Endothelial cell of umbilical vein (primary cell): ENCODE data around the gene NRP2. TPM values are rescaled to one million over a fixed set of nuclear protein-coding genes. Genes with fewer than 3 reads are reported as not detected.

Source experiments
- BruUV-seq: library from RNA; stranded (reverse); fragments of 400-500 nt; replicated peaks from 2 replicates; lab custom pipeline; 2021; lab: Mats Ljungman, UMichigan
- CTCF ChIA-PET: fragments of 300-600, 350-600 bp; sonication (Branson Sonifier 250); formaldehyde crosslinking; loops from one replicate; lab custom pipeline; 2021; ENCODE audit warnings: antibody characterized with exemption, inconsistent platforms; lab: Charles Lee
- POLR2A ChIA-PET: fragments of 300-600, 350-600 bp; sonication (Branson Sonifier 250); formaldehyde crosslinking; loops from one replicate; lab custom pipeline; 2021; ENCODE audit warnings: antibody characterized with exemption, inconsistent platforms; lab: Charles Lee
- DNase-seq: peaks from one replicate; pipeline ENCODE4 v3.0.0-alpha.2; 2011; ENCODE audit warnings: low read depth, low spot score
- FAIRE-seq: peaks from 2 replicates; lab custom pipeline; 2011; peaks lifted over from hg19 to GRCh38; lab: Jason Lieb, UNC
- H2AFZ ChIP-seq: 2 replicates; pipeline ENCODE4 v1.6.0; 2012; ENCODE audit warnings: low read depth, low read length, control low read depth, inconsistent platforms
- H3K27ac ChIP-seq: 2 replicates; pipeline ENCODE4 v1.5.1; 2011; ENCODE audit warnings: low read depth, mild to moderate bottlenecking, control low read depth, low read length, moderate library complexity; ENCODE audit not compliant: insufficient read depth
- H3K27me3 ChIP-seq, 2 experiments: 2 replicates each; pipeline versions ENCODE4 v1.6.0 to v1.6.1; 2011; ENCODE audit warnings: low read length in 2 of 2, mixed read lengths in 1 of 2; ENCODE audit not compliant: control insufficient read depth in 2 of 2, insufficient read depth in 2 of 2
- H3K36me3 ChIP-seq, 2 experiments: 2 replicates in 1 of 2; 3 replicates in 1 of 2; pipeline ENCODE4 v1.5.1; 2011; ENCODE audit warnings: low read length in 2 of 2, mild to moderate bottlenecking in 1 of 2, moderate library complexity in 1 of 2; ENCODE audit not compliant: control insufficient read depth in 2 of 2, insufficient read depth in 2 of 2; ENCODE audit errors: extremely low read depth in 1 of 2
- H3K4me1 ChIP-seq: 3 replicates; pipeline ENCODE4 v1.5.1; 2011; ENCODE audit warnings: mild to moderate bottlenecking, low read length; ENCODE audit not compliant: control insufficient read depth, insufficient read depth; ENCODE audit errors: extremely low read depth
- H3K4me2 ChIP-seq: 2 replicates; pipeline ENCODE4 v1.6.1; 2011; ENCODE audit warnings: low read length, control low read depth, mixed read lengths; ENCODE audit not compliant: insufficient read depth
- H3K4me3 ChIP-seq, 3 experiments: fragments of 200-600 bp in 1 of 3; sonication (generic), shearing (Covaris generic) in 1 of 3; replicated peaks in 1 of 3; 2 replicates each; pipeline ENCODE4 v1.5.1; 2011 to 2016; ENCODE audit warnings: control low read depth in 3 of 3, low read length in 3 of 3, mild to moderate bottlenecking in 2 of 3, inconsistent platforms in 1 of 3, low read depth in 1 of 3, moderate library complexity in 1 of 3; ENCODE audit not compliant: insufficient read depth in 1 of 3
- H3K79me2 ChIP-seq: 2 replicates; pipeline ENCODE4 v1.6.0; 2012; ENCODE audit warnings: low read length, inconsistent platforms; ENCODE audit not compliant: control insufficient read depth, insufficient read depth
- H3K9ac ChIP-seq: replicated peaks from 2 replicates; pipeline ENCODE3; 2011; ENCODE audit warnings: low read length, control low read depth; ENCODE audit not compliant: insufficient read depth; ENCODE audit errors: extremely low read depth
- H3K9me1 ChIP-seq: replicated peaks from 3 replicates; pipeline ENCODE4 v1.6.0; 2011; ENCODE audit warnings: mild to moderate bottlenecking, low read length; ENCODE audit not compliant: control insufficient read depth, insufficient read depth; ENCODE audit errors: extremely low read depth
- H3K9me3 ChIP-seq: replicated peaks from 2 replicates; pipeline ENCODE4 v1.5.1; 2012; ENCODE audit warnings: low read length, inconsistent platforms; ENCODE audit not compliant: control insufficient read depth, insufficient read depth
- H4K20me1 ChIP-seq: replicated peaks from 2 replicates; pipeline ENCODE3; 2011; ENCODE audit warnings: mild to moderate bottlenecking, low read length; ENCODE audit not compliant: control insufficient read depth, insufficient read depth; ENCODE audit errors: extremely low read depth
- CTCF ChIP-seq, 2 donors: IDR thresholded peaks; 1 replicate in 1 of 2; 2 replicates in 1 of 2; pipeline ENCODE4 v1.5.1; 2011; ENCODE audit warnings: low read length in 2 of 2, mild to moderate bottlenecking in 2 of 2, moderate library complexity in 2 of 2, control low read depth in 1 of 2, inconsistent platforms in 1 of 2, low read depth in 1 of 2; ENCODE audit not compliant: insufficient read depth in 1 of 2; ENCODE audit errors: extremely low read depth in 1 of 2
- EZH2 ChIP-seq: IDR thresholded peaks from 2 replicates; pipeline ENCODE4 v1.6.1; 2012; ENCODE audit warnings: borderline replicate concordance, low read depth, mild to moderate bottlenecking, moderate library complexity, low read length, inconsistent platforms; ENCODE audit not compliant: severe bottlenecking
- FOS ChIP-seq: IDR thresholded peaks from 2 replicates; pipeline ENCODE4 v1.6.1; 2011; ENCODE audit warnings: mild to moderate bottlenecking, low read length, moderate library complexity, borderline replicate concordance; ENCODE audit not compliant: insufficient read depth
- GATA2 ChIP-seq: IDR thresholded peaks from 2 replicates; pipeline ENCODE4 v1.7.0; 2011; ENCODE audit warnings: low read depth, mild to moderate bottlenecking, moderate library complexity, mixed read lengths, low read length; ENCODE audit not compliant: insufficient read length, insufficient read depth
- JUN ChIP-seq: IDR thresholded peaks from 2 replicates; pipeline ENCODE4 v1.6.1; 2011; ENCODE audit warnings: borderline replicate concordance, low read depth; ENCODE audit not compliant: insufficient read length, insufficient read depth
- MYC ChIP-seq: IDR thresholded peaks from one replicate; pipeline ENCODE4 v1.6.1; 2011; ENCODE audit warnings: mild to moderate bottlenecking, low read depth, low read length
- POLR2A ChIP-seq: IDR thresholded peaks from 2 replicates; pipeline ENCODE4 v1.6.1; 2012; ENCODE audit warnings: low read depth, mild to moderate bottlenecking, control low read depth, low read length
- POLR2AphosphoS5 ChIP-seq: IDR thresholded peaks from 2 replicates; pipeline ENCODE4 v1.6.1; 2012; ENCODE audit warnings: low read depth, mild to moderate bottlenecking, control low read depth, low read length, moderate library complexity; ENCODE audit not compliant: insufficient read depth
- dilution Hi-C: fragments of 300-500 bp; cut with MboI; formaldehyde crosslinking; loops from one replicate; pipeline ENCODE4 v1.15.0; 2019; ENCODE audit warnings: low sequenced_read_pairs; ENCODE audit not compliant: extremely low pct_ligation_motif_present
- intact Hi-C: fragments of 100-400 bp; cut with micrococcal nuclease; formaldehyde crosslinking; loops from one replicate; pipeline ENCODE4 v1.10.0; 2022
- polyA plus RNA-seq, 4 experiments: library from polyadenylated mRNA; depleted of rRNA in 3 of 4; stranded (reverse) in 3 of 4; unstranded in 1 of 4; fragments of >200 nt; gene quantifications; 2 replicates each; pipeline versions ENCODE4 v1.2.1 to v1.2.3, GENCODE V29; 2011 to 2012; ENCODE audit warnings: missing spikeins in 1 of 4
- total RNA-seq: library from RNA; stranded (reverse); gene quantifications from 2 replicates; pipeline ENCODE4 v1.2.3, GENCODE V29; 2021
- TF ChIP-seq, protein P1 (sequence below): IDR thresholded peaks from 2 replicates; pipeline ENCODE4 v1.6.1; 2011; ENCODE audit not compliant: insufficient read depth, insufficient read length

Gene NRP2
- total and polyA plus RNA-seq, 2 donors (not counting 3 experiments of a cell fraction or from before 2014, with no cell fraction given), result 160 to 240 TPM

DNA sequence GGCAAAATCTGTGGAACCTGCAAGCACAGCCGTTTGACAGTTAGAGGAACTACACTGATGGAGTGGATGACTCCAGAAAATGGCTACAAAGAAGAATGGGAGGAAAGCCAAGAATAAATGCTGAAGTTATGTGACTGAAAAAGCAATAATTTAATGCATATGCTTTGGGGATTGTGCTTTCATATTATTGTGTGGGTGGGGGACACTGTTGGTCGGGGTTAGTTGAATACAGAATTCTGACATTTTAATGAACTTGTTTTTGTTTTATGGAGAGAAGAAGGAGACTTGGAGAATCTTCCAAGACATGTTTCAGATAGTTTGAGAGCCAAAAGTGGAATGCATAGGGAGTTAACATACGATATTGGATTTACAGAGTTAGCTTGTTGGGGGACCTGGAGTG lies 68.5 kb downstream of the NRP2 start:
- H3K79me2 ChIP-seq, result no peaks in the 10 kb centered on the region
- dilution Hi-C loops (no loop called here), intact Hi-C loops (no loop called here)
- H3K4me1 ChIP-seq, result no peaks in the 10 kb centered on the region
- H3K27me3 ChIP-seq, result no peaks in the 10 kb centered on the region
- H3K4me3 ChIP-seq, result no peak overlapping the region
- ChIA-PET CTCF (no interaction called here), POLR2A (no interaction called here)
- no peak overlapping the region for H3K4me2 ChIP-seq
- peaks cover 11 to 59% of the 10 kb centered on the region in 2 experiments for H3K36me3 ChIP-seq
- no TSS peak for BruUV-seq
- DNase-seq (no peak), FAIRE-seq (no peak)
- no peaks in the 10 kb centered on the region for H3K9me1 ChIP-seq
- no peak overlapping the region for H2AFZ ChIP-seq
- no peaks in the 10 kb centered on the region for H4K20me1 ChIP-seq
- H3K9ac ChIP-seq, result no peak overlapping the region
- no peaks in the 10 kb centered on the region for H3K9me3 ChIP-seq
- no peak overlapping the region for H3K27ac ChIP-seq
- TF ChIP-seq EZH2 (no peak), CTCF (IDR thresholded peaks at IDR 0.05; ENCODE audit: extremely low read depth in 1 of 2, insufficient read depth in 1 of 2, low read depth in 1 of 2, low read length in 2 of 2) (no peak), JUN (no peak)
- TF ChIP-seq, protein P1, sequence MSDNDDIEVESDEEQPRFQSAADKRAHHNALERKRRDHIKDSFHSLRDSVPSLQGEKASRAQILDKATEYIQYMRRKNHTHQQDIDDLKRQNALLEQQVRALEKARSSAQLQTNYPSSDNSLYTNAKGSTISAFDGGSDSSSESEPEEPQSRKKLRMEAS, result no peak

DNA sequence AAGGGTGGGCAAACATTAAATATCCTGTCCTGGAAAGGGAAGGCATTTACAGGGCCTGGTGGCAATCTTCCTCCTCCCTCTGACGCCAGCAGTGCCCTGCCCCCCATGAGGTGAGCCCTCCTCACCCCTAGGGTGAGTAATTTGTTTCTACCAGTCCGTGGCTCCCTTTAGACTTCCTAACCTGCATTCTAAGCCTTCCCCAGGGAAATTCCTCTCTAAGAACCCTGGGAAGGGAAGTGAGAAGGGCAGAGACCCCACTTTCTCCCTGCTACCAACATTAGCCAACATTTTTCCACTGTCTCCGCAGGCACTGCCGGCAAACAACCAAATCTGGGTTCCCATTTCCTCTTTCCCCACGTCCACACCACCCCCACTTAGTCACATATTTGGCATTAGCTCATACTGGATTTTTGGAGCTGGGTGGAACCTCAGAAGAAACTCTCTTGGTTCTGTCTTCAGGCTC lies 69.3 kb downstream of the NRP2 start:
- DNase-seq (no peak), FAIRE-seq (no peak)
- POLR2A ChIA-PET, result no interaction called here
- Histone ChIP-seq H3K4me1 (peaks cover 2% of the 10 kb centered on the region), H4K20me1 (no peaks in the 10 kb centered on the region), H3K27ac (no peak overlapping the region), H3K27me3 (no peaks in the 10 kb centered on the region), H3K9ac (no peak overlapping the region), H2AFZ (no peak overlapping the region), H3K9me1 (no peaks in the 10 kb centered on the region), H3K79me2 (no peaks in the 10 kb centered on the region), H3K4me2 (no peak overlapping the region), H3K36me3 (peaks cover 11 to 53% of the 10 kb centered on the region in 2 experiments), H3K4me3 (no peak overlapping the region), H3K9me3 (no peaks in the 10 kb centered on the region)
- CTCF ChIA-PET, result no interaction called here
- TF ChIP-seq POLR2A (no peak), EZH2 (no peak), CTCF (IDR thresholded peaks at IDR 0.05; ENCODE audit: extremely low read depth in 1 of 2, insufficient read depth in 1 of 2, low read depth in 1 of 2, low read length in 2 of 2) (no peak), GATA2 (no peak), FOS (no peak), POLR2AphosphoS5 (no peak), MYC (no peak), JUN (no peak)
- TF ChIP-seq, protein P1, result no peak
- dilution Hi-C loops (no loop called here), intact Hi-C loops (no loop called here)
- no TSS peak for BruUV-seq
